Tongue (tissue), 2 donors: Measurements from ENCODE around the gene MICOS13. TPM values are rescaled to one million over a fixed set of nuclear protein-coding genes. Genes with fewer than 3 reads are reported as not detected.

Experiments
- DNase-seq: peaks from one replicate; pipeline ENCODE4 v3.0.0-alpha.2; 2015
- total RNA-seq: library from RNA; depleted of rRNA; stranded (reverse); fragments of >200 nt; gene quantifications from one replicate; pipeline ENCODE4 v1.2.3, GENCODE V29; 2014

The MICOS13 gene
- total RNA-seq, 1 donor from 2014 or later, result 49.1 TPM

DNA sequence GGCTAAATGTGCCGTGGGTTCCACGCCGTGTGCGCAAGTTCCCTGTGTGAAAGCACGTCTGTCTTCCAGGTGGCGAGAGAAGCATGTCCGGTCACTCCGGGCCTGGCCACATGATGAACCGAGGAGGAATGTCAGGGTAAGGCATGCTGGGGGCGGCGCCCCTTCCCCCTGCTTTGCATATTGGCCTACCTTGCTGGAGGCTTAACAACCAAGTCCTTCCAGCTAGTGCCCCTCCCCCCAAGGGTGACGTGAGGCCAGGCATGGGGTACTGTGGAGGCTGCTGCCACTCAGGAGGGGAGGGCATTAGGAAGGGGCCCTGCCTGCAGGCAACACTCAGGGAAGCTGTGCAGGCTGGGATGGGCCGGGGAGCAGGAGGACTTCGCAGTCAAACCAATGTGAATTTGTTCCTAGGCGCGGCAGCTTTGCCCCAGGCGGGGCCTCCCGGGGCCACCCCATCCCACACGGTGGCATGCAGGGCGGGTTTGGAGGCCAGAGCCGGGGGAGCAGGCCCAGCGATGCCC, 12.5 kb downstream of the MICOS13 start:
- DNase-seq, result no peak

DNA sequence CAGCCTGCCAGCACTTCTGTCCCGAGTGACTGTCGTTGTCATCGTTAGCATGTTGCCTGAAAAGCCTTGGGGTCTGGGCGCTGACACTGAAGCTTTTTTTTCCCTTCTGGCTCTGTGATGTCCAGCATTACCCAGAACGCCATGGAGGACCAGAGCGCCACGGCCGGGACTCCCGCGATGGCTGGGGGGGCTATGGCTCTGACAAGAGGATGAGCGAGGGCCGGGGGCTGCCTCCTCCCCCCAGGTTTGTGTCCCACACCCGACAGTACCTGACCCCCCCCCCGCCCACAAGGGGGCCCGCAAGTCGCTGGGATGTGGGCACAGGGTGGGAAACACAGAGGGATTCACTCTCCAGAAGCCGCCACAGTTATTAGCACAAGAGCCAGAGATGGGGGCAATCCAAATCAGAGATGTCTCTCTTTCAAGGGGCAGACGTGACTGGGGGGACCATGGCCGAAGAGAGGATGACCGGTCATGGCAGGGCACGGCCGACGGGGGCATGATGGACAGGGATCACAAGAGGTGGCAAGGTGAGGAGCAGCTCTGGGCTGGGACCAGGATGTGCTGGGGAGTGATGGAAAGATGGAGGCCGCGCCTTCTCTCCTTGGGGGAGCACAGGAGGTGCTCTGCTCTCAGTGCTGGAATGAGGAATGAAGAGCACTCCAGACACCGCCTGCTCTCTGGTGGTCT, 13.2 kb downstream of the MICOS13 start:
- no peak for DNase-seq

DNA sequence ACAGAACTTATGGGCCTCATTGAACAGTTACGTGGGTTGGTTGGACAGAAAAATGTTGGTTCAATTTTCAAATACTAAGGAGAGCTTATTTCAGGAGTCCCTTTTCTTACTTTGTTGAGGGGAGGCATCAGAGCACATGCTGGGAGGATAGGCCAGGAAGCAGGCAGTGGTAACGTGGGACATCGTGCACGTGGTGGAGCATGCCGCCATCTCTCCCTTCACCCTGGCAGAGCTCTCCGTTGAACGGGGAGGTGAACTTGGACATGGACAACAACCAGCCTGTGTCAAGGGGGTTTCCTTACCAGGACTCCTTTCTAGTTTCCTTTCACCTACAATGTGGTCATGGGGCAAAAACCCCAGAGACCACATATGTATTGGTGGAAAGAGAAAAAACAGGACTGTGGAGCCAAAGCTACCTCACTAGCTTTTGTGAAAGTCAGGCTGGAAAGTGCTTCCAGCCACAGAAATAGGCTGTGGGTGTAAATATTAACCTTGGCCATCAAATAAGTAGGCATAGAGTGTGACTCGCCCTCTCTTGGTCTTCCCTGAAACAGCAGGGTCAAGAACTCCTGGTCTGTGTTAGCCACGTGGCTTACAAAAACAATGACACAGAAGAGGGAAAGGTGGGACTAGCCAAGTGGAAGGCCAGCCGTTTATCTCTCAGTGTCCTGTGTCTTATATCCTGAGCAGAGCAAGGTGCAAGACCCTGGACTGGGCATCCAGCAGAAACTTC, 14.4 kb downstream of the MICOS13 start:
- no peak for DNase-seq

DNA sequence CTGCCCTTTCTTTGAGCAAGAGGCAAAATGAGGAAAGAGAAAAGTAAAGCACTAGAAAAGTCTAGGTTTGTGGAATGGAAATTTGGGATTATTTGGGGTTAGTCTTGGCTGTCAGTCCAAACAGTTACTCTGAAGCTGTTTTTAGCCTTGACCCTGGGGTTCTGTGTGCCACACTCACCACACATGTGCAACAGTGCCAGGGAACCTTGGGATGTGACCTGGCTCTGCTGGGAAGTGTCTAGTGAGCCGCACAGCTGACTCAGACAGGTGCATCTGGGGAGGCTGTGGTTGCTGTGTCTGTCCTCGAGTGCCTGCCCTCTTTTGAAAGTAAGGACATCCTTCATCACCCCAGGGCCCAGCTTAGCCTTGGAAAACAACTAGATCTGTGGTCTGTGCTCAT, 15.8 kb downstream of the MICOS13 start:
- DNase-seq, result peak; percentile 43

- DNase-seq, result no peak
These were observed 16.4 kb downstream of the MICOS13 start for GRCh38 chr19:5663904-5664303.

DNA sequence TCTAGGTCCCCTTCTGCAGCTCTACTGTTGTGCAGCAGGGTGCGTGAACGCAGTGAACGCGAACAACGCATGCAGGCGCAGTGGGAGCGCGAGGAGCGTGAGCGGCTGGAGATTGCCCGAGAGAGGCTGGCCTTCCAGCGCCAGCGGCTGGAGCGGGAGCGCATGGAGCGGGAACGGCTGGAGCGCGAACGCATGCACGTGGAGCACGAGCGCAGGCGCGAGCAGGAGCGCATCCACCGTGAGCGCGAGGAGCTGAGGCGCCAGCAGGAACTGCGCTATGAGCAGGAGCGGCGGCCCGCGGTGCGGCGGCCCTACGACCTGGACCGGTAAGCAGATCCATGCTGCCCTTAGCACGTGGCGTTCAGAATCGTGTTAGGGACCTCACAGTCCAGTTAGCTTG, 18.8 kb downstream of the MICOS13 start:
- DNase-seq, result no peak

DNA sequence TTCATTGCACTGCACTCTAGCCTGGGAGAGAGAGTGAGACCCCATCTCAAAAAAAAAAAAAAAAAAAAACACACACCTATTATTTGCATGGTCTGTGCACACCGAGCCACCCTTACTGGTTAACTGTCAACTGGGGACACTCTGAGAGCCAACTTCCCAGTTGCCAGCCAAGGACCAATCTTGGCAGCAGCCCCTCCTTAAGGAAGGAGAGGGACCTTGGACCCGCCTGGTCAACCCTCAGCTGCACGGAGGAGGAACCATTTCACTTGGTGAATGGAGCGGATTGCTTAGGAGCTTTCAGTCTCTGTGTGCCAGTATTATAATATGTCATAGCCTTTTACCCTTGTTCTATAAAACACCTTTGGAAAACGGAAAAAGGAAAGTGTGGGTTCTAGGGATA, 24.9 kb downstream of the MICOS13 start:
- DNase-seq, result no peak

DNA sequence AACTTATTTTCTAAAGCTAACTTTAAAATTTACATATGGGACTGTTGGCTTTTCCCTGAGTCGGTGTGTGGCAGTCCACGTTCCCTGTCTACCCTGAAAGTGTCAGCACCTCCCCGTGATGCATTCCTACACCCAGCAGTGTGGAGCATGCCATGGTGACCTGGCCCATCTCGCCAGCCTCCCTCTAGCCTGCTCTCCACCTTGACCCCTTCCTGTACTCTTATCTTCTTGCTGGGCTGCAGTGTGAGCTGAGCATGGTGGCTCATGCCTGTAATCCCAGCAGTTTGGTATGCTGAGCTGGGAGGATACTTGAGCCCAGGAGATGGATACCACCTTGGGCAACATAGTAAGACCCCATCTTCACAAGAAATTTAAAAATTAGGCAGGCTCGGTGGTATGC, 25.4 kb downstream of the MICOS13 start:
- DNase-seq, result no peak

- no peak for DNase-seq
These were observed 28.1 kb downstream of the MICOS13 start for GRCh38 chr19:5652261-5652660.

DNA sequence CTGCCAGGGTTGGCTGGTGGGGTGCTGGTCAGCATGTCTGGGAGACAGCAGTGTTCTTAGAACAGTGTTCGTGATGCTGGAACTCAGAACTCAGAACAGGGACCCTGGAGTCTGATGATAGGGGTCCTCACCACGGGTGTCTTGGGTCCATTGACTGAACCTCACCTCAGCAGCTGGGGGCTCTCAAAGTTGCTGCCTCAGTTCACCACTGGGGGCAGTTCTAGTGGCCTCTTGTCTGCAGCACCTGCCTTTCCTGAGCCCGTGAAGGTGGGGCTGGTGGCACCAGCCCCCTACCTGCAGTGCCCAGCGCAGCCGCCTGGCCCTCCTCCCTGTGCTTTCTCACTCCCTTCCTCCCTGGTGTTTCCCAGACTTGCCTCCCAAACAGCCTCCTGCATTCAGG, 29.0 kb downstream of the MICOS13 start:
- DNase-seq, result no peak

- DNase-seq, result no peak
These were observed 31.9 kb downstream of the MICOS13 start for GRCh38 chr19:5648464-5648863.

DNA sequence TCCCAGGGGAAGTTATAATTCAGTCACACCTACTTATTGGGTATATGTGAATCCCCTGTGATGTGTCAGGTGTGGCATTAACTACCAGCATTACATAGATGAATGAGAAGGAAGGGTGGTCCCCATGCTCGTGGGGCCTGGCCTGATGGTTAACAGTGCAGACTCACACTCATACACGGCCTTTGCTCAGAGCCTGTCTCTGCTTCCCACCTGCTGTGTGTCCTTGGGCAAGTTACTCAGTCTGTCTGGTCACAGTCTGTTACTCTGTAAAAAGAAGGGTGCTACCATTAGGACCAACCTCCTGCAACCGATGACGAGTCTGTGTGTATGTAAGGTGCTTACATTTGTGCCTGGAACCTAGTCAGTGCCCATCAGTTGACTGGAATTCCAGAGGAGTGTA, 33.6 kb downstream of the MICOS13 start:
- no peak for DNase-seq

- no peak for DNase-seq
These were observed 34.9 kb downstream of the MICOS13 start for GRCh38 chr19:5645409-5645808.

DNA sequence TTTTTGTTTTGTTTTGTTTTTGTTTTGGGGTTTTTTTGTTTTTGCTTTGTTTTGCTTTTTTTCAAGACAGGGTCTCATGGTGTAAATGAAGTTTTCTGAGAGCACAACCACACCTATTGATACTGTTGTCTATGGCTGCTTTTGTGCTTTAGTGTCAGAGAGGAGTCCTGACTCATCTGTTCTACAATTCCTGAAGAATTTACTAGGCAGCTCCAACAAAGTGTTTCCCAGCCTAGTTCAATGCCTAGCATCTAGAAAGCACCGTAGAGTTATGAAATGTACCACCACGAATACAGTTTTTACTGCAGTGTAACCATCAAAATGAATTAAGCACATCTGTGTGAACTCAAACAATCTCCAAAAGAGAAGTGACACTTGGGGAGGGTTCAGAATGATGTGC, 36.3 kb downstream of the MICOS13 start:
- no peak for DNase-seq

GRCh38 chr19:5643060-5643459, 37.3 kb downstream of the MICOS13 start:
- no peak for DNase-seq

- DNase-seq, result no peak
These were observed 38.1 kb downstream of the MICOS13 start for GRCh38 chr19:5642204-5642603.

- DNase-seq, result peak; percentile 41
These were observed 39.1 kb downstream of the MICOS13 start for GRCh38 chr19:5641171-5641570.

GRCh38 chr19:5637971-5638370, 42.3 kb downstream of the MICOS13 start:
- DNase-seq, result no peak

DNA sequence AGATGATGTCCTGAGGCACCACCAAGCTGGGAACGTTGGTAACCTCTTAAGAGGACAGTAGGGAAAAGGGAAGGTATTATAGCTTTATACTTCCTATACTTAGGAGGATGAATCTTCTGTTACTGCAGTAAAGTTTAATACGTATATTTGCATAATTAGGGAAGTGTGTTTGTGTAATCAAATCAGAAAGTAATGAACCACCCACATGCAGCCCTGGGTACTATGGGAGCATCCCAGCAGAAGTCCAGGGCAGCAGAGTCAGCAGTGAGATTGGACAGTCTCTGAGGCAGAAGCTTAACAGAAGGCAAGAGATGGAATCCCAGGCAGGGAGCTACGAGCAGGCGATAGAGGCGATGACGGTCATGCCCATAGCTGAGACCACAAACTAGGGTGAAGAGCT, 44.9 kb downstream of the MICOS13 start:
- no peak for DNase-seq

- DNase-seq, result no peak
These were observed 47.7 kb downstream of the MICOS13 start for GRCh38 chr19:5632657-5633056.

- DNase-seq, result no peak
These were observed 48.1 kb downstream of the MICOS13 start for GRCh38 chr19:5632241-5632612.

GRCh38 chr19:5631567-5632240, 48.6 kb downstream of the MICOS13 start:
- no peak for DNase-seq

GRCh38 chr19:5628919-5629481, 51.3 kb downstream of the MICOS13 start:
- DNase-seq, result no peak
